ENCODE results near the gene ZNF280B.

DNA sequence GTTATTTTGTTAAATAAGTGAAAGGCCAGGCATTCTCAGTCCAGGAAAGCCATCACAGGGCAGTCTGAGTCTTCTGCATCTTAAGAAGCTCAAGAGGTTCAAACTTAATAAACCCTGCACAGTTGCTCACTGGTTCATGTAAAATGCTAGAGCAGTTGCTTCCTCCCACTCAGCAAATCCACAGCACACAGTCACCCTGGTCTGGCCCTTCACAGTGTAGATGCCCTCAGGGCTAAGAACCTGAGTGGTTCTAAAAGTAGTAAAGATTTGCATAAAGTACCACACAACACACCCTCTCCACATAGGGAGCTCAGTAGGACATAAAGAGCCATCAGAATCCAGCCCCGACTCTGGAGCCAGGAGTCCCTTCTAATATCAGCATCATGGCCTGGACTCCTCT, 58.7 kb downstream of the ZNF280B start:
- TF ChIP-seq, protein P1, sequence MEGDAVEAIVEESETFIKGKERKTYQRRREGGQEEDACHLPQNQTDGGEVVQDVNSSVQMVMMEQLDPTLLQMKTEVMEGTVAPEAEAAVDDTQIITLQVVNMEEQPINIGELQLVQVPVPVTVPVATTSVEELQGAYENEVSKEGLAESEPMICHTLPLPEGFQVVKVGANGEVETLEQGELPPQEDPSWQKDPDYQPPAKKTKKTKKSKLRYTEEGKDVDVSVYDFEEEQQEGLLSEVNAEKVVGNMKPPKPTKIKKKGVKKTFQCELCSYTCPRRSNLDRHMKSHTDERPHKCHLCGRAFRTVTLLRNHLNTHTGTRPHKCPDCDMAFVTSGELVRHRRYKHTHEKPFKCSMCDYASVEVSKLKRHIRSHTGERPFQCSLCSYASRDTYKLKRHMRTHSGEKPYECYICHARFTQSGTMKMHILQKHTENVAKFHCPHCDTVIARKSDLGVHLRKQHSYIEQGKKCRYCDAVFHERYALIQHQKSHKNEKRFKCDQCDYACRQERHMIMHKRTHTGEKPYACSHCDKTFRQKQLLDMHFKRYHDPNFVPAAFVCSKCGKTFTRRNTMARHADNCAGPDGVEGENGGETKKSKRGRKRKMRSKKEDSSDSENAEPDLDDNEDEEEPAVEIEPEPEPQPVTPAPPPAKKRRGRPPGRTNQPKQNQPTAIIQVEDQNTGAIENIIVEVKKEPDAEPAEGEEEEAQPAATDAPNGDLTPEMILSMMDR (IDR thresholded peaks at IDR 0.05), result no peak
- no peak for TF ChIP-seq POLR2A (IDR thresholded peaks at IDR 0.05)

Data from adrenal gland (tissue), 5 donors.